ENCODE data around the gene PSMB9.
A peak's percentile ranks its signal among the peaks of the same experiment; 100 is the strongest.

Gene PSMB9

GRCh38 chr6:32838114-32838958, 15.7 kb upstream of the PSMB9 start, which contains the start of gene TAP2:
TAP2 (minus strand) TSS chr6:32838739; CDS start chr6:32838233, 506 bp downstream.
- Histone ChIP-seq H3K9me3 (ENCODE audit: control insufficient read depth, low read length) (no peaks in the 10 kb centered on the region), H3K36me3 (ENCODE audit: control insufficient read depth, insufficient read depth, low read length) (no peaks in the 10 kb centered on the region), H3K4me1 (ENCODE audit: control insufficient read depth, insufficient read depth, low read length) (peaks cover 5% of the 10 kb centered on the region), H3K4me3 (ENCODE audit: insufficient read depth, low read depth, low read length) (peak within 1 kb of the TSS; percentile 67), H3K27ac (ENCODE audit: insufficient read depth, low read depth, low read length, poor library complexity, severe bottlenecking) (peak within 1 kb of the TSS; percentile 44), H3K27me3 (ENCODE audit: control insufficient read depth, insufficient read depth, low read length, poor library complexity, severe bottlenecking) (peaks cover 39% of the 10 kb centered on the region)
- 0 to 1% methylated on average over 53 to 57 of the region's 57 CpGs for WGBS, 2 experiments

- 93% methylated on average over 15 of the region's 15 CpGs for WGBS, 2 experiments
- H3K4me3 ChIP-seq (ENCODE audit: insufficient read depth, low read depth, low read length), result no peak overlapping the region
- peaks cover 49% of the 10 kb centered on the region for H3K27me3 ChIP-seq (ENCODE audit: control insufficient read depth, insufficient read depth, low read length, poor library complexity, severe bottlenecking)
- peaks cover 5% of the 10 kb centered on the region for H3K4me1 ChIP-seq (ENCODE audit: control insufficient read depth, insufficient read depth, low read length)
- H3K9me3 ChIP-seq (ENCODE audit: control insufficient read depth, low read length), result no peaks in the 10 kb centered on the region
- no peaks in the 10 kb centered on the region for H3K36me3 ChIP-seq (ENCODE audit: control insufficient read depth, insufficient read depth, low read length)
- H3K27ac ChIP-seq (ENCODE audit: insufficient read depth, low read depth, low read length, poor library complexity, severe bottlenecking), result no peak overlapping the region
Measured at GRCh38 chr6:32839356-32839755, 14.6 kb upstream of the PSMB9 start.

GRCh38 chr6:32840604-32841246, 13.3 kb upstream of the PSMB9 start:
- Histone ChIP-seq H3K9me3 (ENCODE audit: control insufficient read depth, low read length) (no peaks in the 10 kb centered on the region), H3K27ac (ENCODE audit: insufficient read depth, low read depth, low read length, poor library complexity, severe bottlenecking) (no peak overlapping the region), H3K4me1 (ENCODE audit: control insufficient read depth, insufficient read depth, low read length) (peaks cover 5% of the 10 kb centered on the region), H3K4me3 (ENCODE audit: insufficient read depth, low read depth, low read length) (no peak overlapping the region), H3K27me3 (ENCODE audit: control insufficient read depth, insufficient read depth, low read length, poor library complexity, severe bottlenecking) (peaks cover 61% of the 10 kb centered on the region), H3K36me3 (ENCODE audit: control insufficient read depth, insufficient read depth, low read length) (no peaks in the 10 kb centered on the region)
- WGBS, 2 experiments, result 89 to 90% methylated on average over 9 of the region's 9 CpGs

GRCh38 chr6:32842021-32842650, 11.9 kb upstream of the PSMB9 start:
- H3K36me3 ChIP-seq (ENCODE audit: control insufficient read depth, insufficient read depth, low read length), result no peaks in the 10 kb centered on the region
- no peak overlapping the region for H3K4me3 ChIP-seq (ENCODE audit: insufficient read depth, low read depth, low read length)
- 94 to 97% methylated on average over 6 of the region's 6 CpGs for WGBS, 2 experiments

GRCh38 chr6:32842690-32843089, 11.3 kb upstream of the PSMB9 start:
- peaks cover 56% of the 10 kb centered on the region for H3K27me3 ChIP-seq (ENCODE audit: control insufficient read depth, insufficient read depth, low read length, poor library complexity, severe bottlenecking)
- no peaks in the 10 kb centered on the region for H3K36me3 ChIP-seq (ENCODE audit: control insufficient read depth, insufficient read depth, low read length)
- peaks cover 4% of the 10 kb centered on the region for H3K4me1 ChIP-seq (ENCODE audit: control insufficient read depth, insufficient read depth, low read length)
- H3K27ac ChIP-seq (ENCODE audit: insufficient read depth, low read depth, low read length, poor library complexity, severe bottlenecking), result no peak overlapping the region
- no peaks in the 10 kb centered on the region for H3K9me3 ChIP-seq (ENCODE audit: control insufficient read depth, low read length)
- H3K4me3 ChIP-seq (ENCODE audit: insufficient read depth, low read depth, low read length), result no peak overlapping the region
- 93% methylated on average over 8 of the region's 8 CpGs for WGBS, 2 experiments

More at GRCh38 chr6:32842021-32842650, 11.9 kb upstream of the PSMB9 start:
- H3K4me1 ChIP-seq (ENCODE audit: control insufficient read depth, insufficient read depth, low read length), result peaks cover 5% of the 10 kb centered on the region
- no peak overlapping the region for H3K27ac ChIP-seq (ENCODE audit: insufficient read depth, low read depth, low read length, poor library complexity, severe bottlenecking)
- peaks cover 58% of the 10 kb centered on the region for H3K27me3 ChIP-seq (ENCODE audit: control insufficient read depth, insufficient read depth, low read length, poor library complexity, severe bottlenecking)
- H3K9me3 ChIP-seq (ENCODE audit: control insufficient read depth, low read length), result no peaks in the 10 kb centered on the region

- Histone ChIP-seq H3K27ac (ENCODE audit: insufficient read depth, low read depth, low read length, poor library complexity, severe bottlenecking) (no peak overlapping the region), H3K27me3 (ENCODE audit: control insufficient read depth, insufficient read depth, low read length, poor library complexity, severe bottlenecking) (peaks cover 53% of the 10 kb centered on the region), H3K36me3 (ENCODE audit: control insufficient read depth, insufficient read depth, low read length) (no peaks in the 10 kb centered on the region), H3K4me1 (ENCODE audit: control insufficient read depth, insufficient read depth, low read length) (no peaks in the 10 kb centered on the region), H3K4me3 (ENCODE audit: insufficient read depth, low read depth, low read length) (peak overlapping the region; percentile 32), H3K9me3 (ENCODE audit: control insufficient read depth, low read length) (no peaks in the 10 kb centered on the region)
- WGBS, 2 experiments, result 9 to 10% methylated on average over 28 of the region's 28 CpGs
Measured at GRCh38 chr6:32843331-32843978, 10.5 kb upstream of the PSMB9 start.

- H3K27ac ChIP-seq (ENCODE audit: insufficient read depth, low read depth, low read length, poor library complexity, severe bottlenecking), result no peak within 1 kb of the TSS
- peak within 1 kb of the TSS; percentile 32 for H3K4me3 ChIP-seq (ENCODE audit: insufficient read depth, low read depth, low read length)
- no peaks in the 10 kb centered on the region for H3K9me3 ChIP-seq (ENCODE audit: control insufficient read depth, low read length)
- peaks cover 57% of the 10 kb centered on the region for H3K27me3 ChIP-seq (ENCODE audit: control insufficient read depth, insufficient read depth, low read length, poor library complexity, severe bottlenecking)
- H3K36me3 ChIP-seq (ENCODE audit: control insufficient read depth, insufficient read depth, low read length), result no peaks in the 10 kb centered on the region
- 1 to 2% methylated on average over 40 of the region's 40 CpGs for WGBS, 2 experiments
- no peaks in the 10 kb centered on the region for H3K4me1 ChIP-seq (ENCODE audit: control insufficient read depth, insufficient read depth, low read length)
Measured at GRCh38 chr6:32843979-32844838, 9.8 kb upstream of the PSMB9 start, which contains the start of gene PSMB8. PSMB8 (minus strand) TSS chr6:32844047; CDS start chr6:32843996, 51 bp downstream.

- Histone ChIP-seq H3K4me3 (ENCODE audit: insufficient read depth, low read depth, low read length) (peak overlapping the region; percentile 32), H3K36me3 (ENCODE audit: control insufficient read depth, insufficient read depth, low read length) (no peaks in the 10 kb centered on the region), H3K9me3 (ENCODE audit: control insufficient read depth, low read length) (no peaks in the 10 kb centered on the region), H3K27ac (ENCODE audit: insufficient read depth, low read depth, low read length, poor library complexity, severe bottlenecking) (no peak overlapping the region), H3K27me3 (ENCODE audit: control insufficient read depth, insufficient read depth, low read length, poor library complexity, severe bottlenecking) (peaks cover 55% of the 10 kb centered on the region), H3K4me1 (ENCODE audit: control insufficient read depth, insufficient read depth, low read length) (no peaks in the 10 kb centered on the region)
- WGBS, 2 experiments, result 31 to 34% methylated on average over 19 of the region's 19 CpGs
Measured at GRCh38 chr6:32844839-32845383, 9.1 kb upstream of the PSMB9 start.

- Histone ChIP-seq H3K9me3 (ENCODE audit: control insufficient read depth, low read length) (no peaks in the 10 kb centered on the region), H3K4me3 (ENCODE audit: insufficient read depth, low read depth, low read length) (no peak overlapping the region), H3K4me1 (ENCODE audit: control insufficient read depth, insufficient read depth, low read length) (no peaks in the 10 kb centered on the region), H3K36me3 (ENCODE audit: control insufficient read depth, insufficient read depth, low read length) (no peaks in the 10 kb centered on the region), H3K27me3 (ENCODE audit: control insufficient read depth, insufficient read depth, low read length, poor library complexity, severe bottlenecking) (peaks cover 55% of the 10 kb centered on the region), H3K27ac (ENCODE audit: insufficient read depth, low read depth, low read length, poor library complexity, severe bottlenecking) (no peak overlapping the region)
- 88 to 93% methylated on average over 10 of the region's 10 CpGs for WGBS, 2 experiments
Measured at GRCh38 chr6:32845384-32845884, 8.6 kb upstream of the PSMB9 start.
